NCI-H460 (cell line): ENCODE data around the gene UBL3. TPM values are rescaled to one million over a fixed set of nuclear protein-coding genes. Genes with fewer than 3 reads are reported as not detected.

Experiments
- DNase-seq: peaks from one replicate; pipeline ENCODE4 v3.0.0-alpha.2; 2016; ENCODE audit warnings: low read depth; ENCODE audit errors: extremely low read depth
- total RNA-seq: library from RNA; depleted of rRNA; stranded (reverse); fragments of >200 nt; shearing (Covaris generic); gene quantifications from 2 replicates; pipeline ENCODE4 v1.2.3, GENCODE V29; 2014

Gene UBL3
- total RNA-seq, 1 experiment from 2014 or later: 11.8 TPM

GRCh38 chr13:29761160-29761559 lies 89.3 kb downstream of the UBL3 start:
- DNase-seq: no peak

DNA sequence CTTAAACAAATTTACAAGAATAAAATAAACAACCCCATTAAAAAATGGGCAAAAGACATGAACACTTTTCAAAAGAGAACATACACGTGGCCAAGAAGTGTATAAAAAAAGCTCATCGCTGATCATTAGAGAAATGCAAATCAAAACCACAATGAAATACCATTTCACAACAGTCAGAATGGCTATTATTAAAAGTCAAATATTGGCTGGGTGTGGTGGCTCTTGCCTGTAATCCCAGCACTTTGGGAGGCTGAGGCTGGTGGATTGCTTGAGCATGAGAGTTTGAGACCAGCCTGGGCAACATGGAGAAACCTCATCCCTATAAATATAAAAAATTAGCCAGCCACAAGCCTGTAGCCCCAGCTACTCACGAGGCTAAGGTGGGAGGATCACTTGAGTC lies 89.9 kb downstream of the UBL3 start:
- DNase-seq: no peak

DNA sequence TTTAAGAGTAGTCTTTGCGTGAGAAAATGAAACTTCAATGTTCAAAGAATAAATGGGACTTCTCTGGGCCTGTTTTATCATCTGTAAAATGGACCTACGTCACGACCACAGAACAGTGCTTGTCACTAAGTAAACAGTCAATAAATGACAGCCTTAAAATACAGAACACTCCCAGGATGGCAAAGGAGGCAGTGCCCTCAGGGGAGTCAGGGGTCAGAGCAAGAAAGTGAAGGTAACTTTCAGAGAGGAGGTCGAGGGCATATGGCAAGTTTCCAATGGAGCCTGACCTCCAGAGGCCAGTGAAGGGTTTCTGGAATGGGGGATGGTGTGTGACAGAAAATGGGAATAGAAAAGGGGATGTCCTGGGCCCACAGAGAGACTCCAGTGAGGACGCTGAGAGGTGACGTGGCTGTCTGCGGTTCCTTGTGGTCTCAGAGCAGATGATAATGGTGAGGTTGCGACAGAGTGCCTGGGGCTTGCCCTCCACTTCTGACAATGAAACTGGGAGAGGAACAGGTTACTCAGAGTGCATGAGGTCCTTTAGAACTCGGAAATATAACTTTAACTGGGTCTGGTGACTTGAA lies 91.8 kb downstream of the UBL3 start:
- no peak for DNase-seq

- DNase-seq: no peak
Measured at GRCh38 chr13:29756506-29756905, 93.9 kb downstream of the UBL3 start.

GRCh38 chr13:29754473-29754806 lies 96.0 kb downstream of the UBL3 start:
- DNase-seq: peak; percentile 16

DNA sequence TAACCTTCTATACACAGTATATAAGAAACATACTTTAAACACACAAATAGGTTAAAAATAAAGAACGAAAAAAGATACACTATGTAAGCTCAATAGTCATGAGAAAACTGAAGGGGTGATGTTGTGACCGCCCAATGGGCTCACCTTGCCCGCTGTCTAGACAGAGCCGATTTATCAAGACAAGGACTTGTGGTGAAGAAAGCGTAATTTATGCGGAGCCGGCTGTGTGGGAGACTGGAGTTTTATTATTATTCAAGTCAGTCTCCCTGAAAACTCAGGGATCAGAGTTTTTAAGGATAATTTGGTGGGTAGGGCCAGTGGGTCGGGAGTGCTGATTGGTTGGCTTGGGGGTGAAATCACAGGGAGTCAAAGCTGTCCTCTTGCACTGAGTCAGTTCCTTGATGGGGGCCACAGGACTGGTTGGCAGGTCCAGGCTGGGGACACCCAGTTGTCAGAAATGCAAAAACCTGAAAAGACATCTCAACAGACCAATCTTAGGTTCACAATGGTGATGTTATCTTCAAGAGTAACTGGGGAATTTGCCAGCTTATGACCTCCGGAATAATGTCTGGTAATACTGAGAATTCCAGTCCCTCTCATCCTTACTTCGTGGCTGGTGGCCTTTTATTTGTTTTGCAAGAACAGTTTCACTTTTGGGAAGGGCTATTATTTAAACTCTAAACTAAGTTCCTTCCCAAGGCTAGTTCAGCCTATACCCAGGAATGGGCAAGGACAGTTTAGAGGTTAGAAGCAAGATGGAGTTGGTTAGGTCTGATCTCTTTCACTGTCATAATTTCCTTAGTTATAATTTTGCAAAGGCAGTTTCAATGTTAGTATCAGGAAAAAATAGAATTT lies 96.6 kb downstream of the UBL3 start:
- no peak for DNase-seq

DNA sequence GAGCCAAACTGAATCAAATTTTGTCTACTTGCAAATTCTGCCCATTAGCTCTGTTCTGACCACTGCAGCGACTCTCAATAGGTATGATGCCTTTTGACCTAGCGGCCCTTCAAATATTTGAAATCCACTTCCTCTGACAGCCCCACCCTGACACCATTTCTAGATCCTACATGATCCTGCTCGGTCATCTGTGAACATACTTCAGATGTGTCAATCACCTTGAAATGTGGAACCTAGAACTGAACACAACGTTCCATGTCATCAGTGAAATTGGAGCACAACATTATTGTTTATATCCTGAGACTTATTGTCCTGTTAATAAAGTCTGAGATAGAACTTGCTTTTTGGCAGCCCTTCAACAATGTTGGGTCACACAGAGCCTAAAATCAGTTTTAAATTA lies 98.2 kb downstream of the UBL3 start:
- DNase-seq: no peak

- DNase-seq: no peak
Measured at GRCh38 chr13:29750183-29750530, 100.3 kb downstream of the UBL3 start.

DNA sequence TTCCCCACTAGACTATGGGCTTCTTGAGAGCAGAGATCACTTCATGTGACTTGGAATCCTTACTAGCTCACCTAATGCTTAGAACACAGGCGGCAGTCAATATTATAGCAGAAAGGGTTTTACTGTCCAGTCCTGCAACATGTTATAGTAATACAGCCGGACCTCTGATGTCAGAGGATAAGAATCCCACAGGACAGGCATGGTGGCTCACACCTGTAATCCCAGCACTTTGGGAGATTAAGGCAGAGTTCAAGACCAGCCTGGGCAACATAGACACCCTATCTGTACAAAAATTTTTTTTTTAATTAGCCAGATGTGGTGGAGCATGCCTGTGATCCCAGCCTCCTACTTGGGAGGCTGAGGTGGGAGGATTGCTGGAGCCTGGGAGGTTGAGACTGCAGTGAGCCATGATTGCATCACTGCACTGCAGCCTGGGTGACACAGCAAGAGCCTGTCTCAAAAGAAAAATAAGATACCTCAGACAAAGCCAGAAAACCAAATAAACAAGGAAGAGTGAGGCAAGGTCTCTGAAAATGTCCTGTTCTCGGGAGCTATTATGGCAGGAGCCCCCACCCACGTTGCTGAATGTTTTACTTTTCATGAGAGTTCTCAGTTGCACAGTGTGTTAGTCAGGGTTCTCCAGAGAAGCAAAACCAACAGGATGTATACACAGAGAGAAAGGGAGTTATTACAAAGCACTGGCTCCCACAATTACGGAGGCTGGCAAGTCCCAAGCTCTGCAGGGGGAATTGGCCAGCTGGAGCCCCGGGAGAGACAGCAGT lies 100.8 kb downstream of the UBL3 start:
- DNase-seq: no peak

GRCh38 chr13:29748097-29748496 lies 102.3 kb downstream of the UBL3 start:
- no peak for DNase-seq

GRCh38 chr13:29746148-29746677 lies 104.2 kb downstream of the UBL3 start:
- no peak for DNase-seq

GRCh38 chr13:29745704-29746103 lies 104.7 kb downstream of the UBL3 start:
- no peak for DNase-seq

DNA sequence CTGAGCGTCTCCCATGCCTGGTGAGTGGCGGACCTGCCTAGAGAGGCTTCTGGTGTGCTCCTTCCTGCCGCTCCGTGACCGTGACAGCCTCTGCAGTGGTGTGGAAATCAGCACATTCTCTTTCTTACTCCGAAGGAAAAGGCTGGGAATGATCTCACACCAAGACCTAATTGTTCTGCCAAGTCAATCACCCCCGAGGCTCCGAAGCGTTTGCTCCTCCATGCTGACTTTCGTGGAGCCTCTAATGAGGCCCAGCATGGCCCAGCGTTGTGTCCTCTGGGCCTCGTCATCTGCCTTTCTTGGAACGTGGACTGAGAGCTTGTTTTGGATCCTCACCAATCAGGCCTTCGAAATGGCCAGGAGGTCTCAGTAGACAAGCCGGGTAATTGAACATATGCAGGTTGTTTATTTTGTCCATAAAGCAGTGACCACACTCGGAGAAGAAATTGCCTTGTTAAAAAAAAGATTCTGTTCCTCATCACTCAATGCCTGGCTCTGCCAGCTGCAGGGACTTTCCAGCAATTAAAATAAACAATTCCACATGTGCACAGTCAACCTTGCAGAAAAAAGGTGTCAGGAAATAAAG lies 107.1 kb downstream of the UBL3 start:
- no peak for DNase-seq

DNA sequence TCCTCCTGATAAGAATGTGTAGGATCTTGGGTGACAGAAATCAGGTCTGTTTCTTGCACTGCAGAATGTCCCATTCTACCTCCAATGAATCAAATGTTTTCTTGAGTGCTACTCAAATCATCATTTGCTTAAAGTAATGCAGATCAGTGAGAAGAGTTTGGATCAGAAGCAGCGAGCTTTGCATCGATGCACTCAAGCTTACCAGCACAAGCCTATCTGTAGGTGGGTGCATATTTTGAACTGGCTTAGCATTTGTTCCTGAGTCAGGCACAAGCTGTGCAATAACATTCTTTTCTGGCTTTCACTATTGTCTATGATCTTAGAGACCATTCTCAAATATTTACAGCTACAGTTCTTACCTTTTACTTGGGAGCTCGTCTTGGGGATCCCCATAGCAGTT lies 109.5 kb downstream of the UBL3 start:
- DNase-seq: no peak

DNA sequence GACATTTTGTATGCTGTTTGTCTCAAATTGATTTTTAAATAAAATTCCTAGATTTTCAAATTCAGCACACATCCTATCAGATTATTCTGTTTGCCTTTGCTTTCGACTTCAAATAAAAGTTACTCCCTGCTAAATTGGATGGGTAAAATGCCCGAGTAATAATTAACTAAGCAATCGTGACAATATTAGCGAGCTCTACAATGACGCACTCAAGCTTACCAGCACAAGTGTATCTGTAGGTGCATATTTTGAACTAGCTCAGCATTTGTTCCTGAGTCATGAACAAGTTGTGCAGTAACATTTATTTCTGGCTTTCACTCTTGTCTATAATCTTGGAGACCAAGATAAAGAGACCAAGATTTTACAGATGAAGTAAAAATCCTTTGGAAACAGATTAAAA lies 113.4 kb downstream of the UBL3 start:
- no peak for DNase-seq

DNA sequence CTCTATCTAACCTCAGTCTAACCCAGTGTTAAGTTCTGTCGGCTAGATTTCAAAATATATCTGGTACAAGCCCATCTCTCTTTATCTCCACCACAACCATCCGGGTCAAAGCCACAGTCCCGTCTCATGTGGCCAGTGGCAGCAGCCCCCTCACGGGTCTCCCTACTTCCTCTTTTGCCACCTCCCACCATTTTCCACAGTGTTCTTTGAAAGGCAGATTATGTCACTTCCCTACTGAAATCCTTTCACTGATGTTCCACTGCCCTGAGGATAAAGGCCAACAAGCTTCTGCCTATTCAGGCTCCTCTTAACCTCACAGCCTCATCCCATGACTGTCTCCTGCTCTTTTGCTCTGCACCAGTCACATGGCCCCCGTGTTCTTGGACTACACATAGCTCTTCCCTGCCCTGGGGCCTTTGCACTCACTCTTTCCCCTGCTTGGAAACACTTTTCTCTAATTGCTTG lies 117.2 kb downstream of the UBL3 start:
- DNase-seq: no peak

- DNase-seq: no peak
Measured at GRCh38 chr13:29730253-29730652, 120.2 kb downstream of the UBL3 start.

DNA sequence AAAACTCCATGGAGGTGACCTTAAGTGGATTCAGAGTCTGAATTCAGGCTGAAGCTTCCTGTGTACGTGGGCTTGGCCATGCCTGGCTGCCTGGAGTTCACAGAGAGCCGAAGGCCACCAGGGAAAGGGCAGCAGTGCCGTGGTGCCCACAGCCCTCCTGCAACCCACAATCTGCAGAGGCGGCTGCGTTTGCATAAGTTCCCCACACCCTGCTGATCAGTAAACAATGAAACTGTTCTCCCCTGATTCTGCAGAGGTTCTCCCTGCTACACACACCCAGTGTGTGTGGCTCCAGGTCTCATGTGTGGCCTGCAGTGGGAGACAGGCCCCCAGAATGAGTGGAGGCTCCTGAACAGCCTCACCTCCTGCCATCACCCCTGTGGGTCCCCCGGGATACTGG lies 128.0 kb downstream of the UBL3 start:
- DNase-seq: no peak

DNA sequence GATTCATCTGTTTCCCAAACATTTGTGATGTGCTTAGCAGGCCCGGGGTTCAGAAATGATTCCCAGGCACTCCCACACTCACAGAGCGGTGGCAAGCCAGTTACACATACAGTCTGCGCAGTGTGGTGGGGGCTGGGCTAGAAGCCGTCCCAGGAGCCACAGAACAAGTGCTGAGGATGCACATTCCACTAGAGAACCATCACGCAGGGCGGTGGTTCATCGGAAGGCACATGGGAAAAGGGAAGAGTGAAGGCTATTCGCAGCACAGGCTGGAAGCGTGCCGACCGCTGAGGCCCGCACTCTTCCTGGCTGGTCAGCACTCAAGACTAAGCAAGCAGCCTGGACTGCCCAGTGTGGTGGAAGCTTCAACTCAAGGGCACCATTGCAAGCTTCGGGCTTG lies 128.7 kb downstream of the UBL3 start:
- no peak for DNase-seq

GRCh38 chr13:29718694-29719093 lies 131.7 kb downstream of the UBL3 start:
- no peak for DNase-seq

GRCh38 chr13:29716493-29716892 lies 133.9 kb downstream of the UBL3 start:
- no peak for DNase-seq
